Neutrophil (primary cell): ENCODE results near the gene NLGN4Y.

Source experiments
- H3K27ac ChIP-seq: fragments of 200-600 bp; sonication (generic); 2 replicates; pipeline ENCODE4 v1.5.1; 2016; ENCODE audit warnings: mild to moderate bottlenecking, moderate library complexity
- H3K27me3 ChIP-seq: fragments of 200-600 bp; sonication (generic); 2 replicates; pipeline ENCODE4 v1.6.0; 2016; ENCODE audit warnings: mild to moderate bottlenecking
- H3K36me3 ChIP-seq: fragments of 200-600 bp; sonication (generic); 2 replicates; pipeline ENCODE4 v1.5.1; 2017
- H3K4me1 ChIP-seq, 2 experiments: fragments of 200-600 bp in 1 of 2; sonication (generic) in 1 of 2; 1 replicate in 1 of 2; 2 replicates in 1 of 2; pipeline versions ENCODE4 v1.5.1 to v1.6.1; 2013 to 2016; ENCODE audit warnings: low read depth in 1 of 2, low read length in 1 of 2, mild to moderate bottlenecking in 1 of 2, moderate library complexity in 1 of 2; ENCODE audit not compliant: control insufficient read depth in 1 of 2, insufficient read depth in 1 of 2
- H3K4me3 ChIP-seq, 2 experiments: fragments of 200-600 bp in 1 of 2; sonication (generic) in 1 of 2; 1 replicate in 1 of 2; 2 replicates in 1 of 2; pipeline ENCODE4 v1.5.1; 2013 to 2016; ENCODE audit warnings: low read depth in 1 of 2, low read length in 1 of 2, mild to moderate bottlenecking in 1 of 2, moderate library complexity in 1 of 2
- H3K9me3 ChIP-seq: fragments of 200-600 bp; sonication (generic); 2 replicates; pipeline ENCODE4 v1.5.1; 2016
- CTCF ChIP-seq: fragments of 200-600 bp; sonication (generic); IDR thresholded peaks from 2 replicates; pipeline ENCODE4 v1.5.1; 2016; ENCODE audit warnings: antibody characterized with exemption

Gene NLGN4Y

GRCh38 chrY:14641853-14642252 lies 117.5 kb downstream of the NLGN4Y start:
- Histone ChIP-seq H3K4me3 (no peak overlapping the region), H3K27me3 (no peaks in the 10 kb centered on the region), H3K9me3 (no peaks in the 10 kb centered on the region), H3K27ac (no peak overlapping the region), H3K36me3 (no peaks in the 10 kb centered on the region), H3K4me1 (no peaks in the 10 kb centered on the region)
- no peak for TF ChIP-seq CTCF

GRCh38 chrY:14644157-14644952 lies 120.0 kb downstream of the NLGN4Y start:
- Histone ChIP-seq H3K4me3 (no peak overlapping the region), H3K9me3 (no peaks in the 10 kb centered on the region), H3K36me3 (no peaks in the 10 kb centered on the region), H3K4me1 (no peaks in the 10 kb centered on the region), H3K27me3 (no peaks in the 10 kb centered on the region), H3K27ac (no peak overlapping the region)
- no peak for TF ChIP-seq CTCF

- Histone ChIP-seq H3K36me3 (no peaks in the 10 kb centered on the region), H3K27me3 (no peaks in the 10 kb centered on the region), H3K4me1 (no peaks in the 10 kb centered on the region), H3K27ac (no peak overlapping the region), H3K9me3 (no peaks in the 10 kb centered on the region), H3K4me3 (no peak overlapping the region)
- no peak for TF ChIP-seq CTCF
Observed at GRCh38 chrY:14679181-14679580, 154.9 kb downstream of the NLGN4Y start.

GRCh38 chrY:14694543-14694942 lies 170.2 kb downstream of the NLGN4Y start:
- Histone ChIP-seq H3K36me3 (no peaks in the 10 kb centered on the region), H3K4me1 (no peaks in the 10 kb centered on the region), H3K27ac (no peak overlapping the region), H3K9me3 (no peaks in the 10 kb centered on the region), H3K4me3 (no peak overlapping the region), H3K27me3 (no peaks in the 10 kb centered on the region)
- no peak for TF ChIP-seq CTCF

GRCh38 chrY:14708158-14708557 lies 183.8 kb downstream of the NLGN4Y start:
- no peaks in the 10 kb centered on the region for H3K27me3 ChIP-seq
- TF ChIP-seq CTCF, result no peak
- no peak overlapping the region for H3K4me3 ChIP-seq
- no peaks in the 10 kb centered on the region for H3K4me1 ChIP-seq
- no peaks in the 10 kb centered on the region for H3K36me3 ChIP-seq
- H3K9me3 ChIP-seq, result no peaks in the 10 kb centered on the region
- no peak overlapping the region for H3K27ac ChIP-seq
